MCF 10A (cell line): ENCODE data around the gene NEUROD4. TPM values are rescaled to one million over a fixed set of nuclear protein-coding genes. Genes with fewer than 3 reads are reported as not detected.

Source experiments
- BruUV-seq: library from RNA; stranded (reverse); fragments of 400-500 nt; replicated peaks from 2 replicates; lab custom pipeline; 2021; lab: Mats Ljungman, UMichigan
- CTCF ChIA-PET: fragments of 300-600 bp; sonication (Branson Sonifier 250); formaldehyde crosslinking; extraction: SDS; loops from one replicate; lab custom pipeline; 2021; ENCODE audit warnings: antibody characterized with exemption, inconsistent platforms; lab: Yijun Ruan, JAX
- POLR2A ChIA-PET: fragments of 300-600, 350-650 bp; sonication (Branson Sonifier 250); formaldehyde crosslinking; extraction: SDS; loops from one replicate; lab custom pipeline; 2020; ENCODE audit warnings: antibody characterized with exemption, inconsistent platforms; lab: Yijun Ruan, JAX
- DNase-seq: peaks from one replicate; pipeline ENCODE4 v3.0.0-alpha.2; 2018; ENCODE audit not compliant: unreplicated experiment
- H3K27ac Mint-ChIP-seq: one replicate; pipeline ENCODE4 v1.8.0; 2022; ENCODE audit warnings: mild to moderate bottlenecking, low read depth, mixed read lengths; ENCODE audit not compliant: unreplicated experiment
- H3K27me3 Mint-ChIP-seq: one replicate; pipeline ENCODE4 v1.8.0; 2022; ENCODE audit warnings: mixed read lengths; ENCODE audit not compliant: insufficient read depth, unreplicated experiment
- H3K36me3 Mint-ChIP-seq: one replicate; pipeline ENCODE4 v1.8.0; 2022; ENCODE audit warnings: mild to moderate bottlenecking, moderate library complexity, mixed read lengths; ENCODE audit not compliant: insufficient read depth, unreplicated experiment
- H3K4me1 Mint-ChIP-seq: one replicate; pipeline ENCODE4 v1.8.0; 2022; ENCODE audit warnings: mixed read lengths; ENCODE audit not compliant: insufficient read depth, unreplicated experiment
- H3K4me3 Mint-ChIP-seq: one replicate; pipeline ENCODE4 v1.8.0; 2022; ENCODE audit warnings: mild to moderate bottlenecking, moderate library complexity, mixed read lengths; ENCODE audit not compliant: unreplicated experiment
- H3K9me3 Mint-ChIP-seq: one replicate; pipeline ENCODE4 v1.8.0; 2022; ENCODE audit warnings: mixed read lengths; ENCODE audit not compliant: unreplicated experiment
- intact Hi-C: fragments of 100-400 bp; cut with micrococcal nuclease; formaldehyde crosslinking; loops from 2 replicates; pipeline ENCODE4 v1.14.1; 2022
- total RNA-seq: library from RNA; stranded (reverse); gene quantifications from 2 replicates; pipeline ENCODE4 v1.2.3, GENCODE V29; 2022
- TF ChIP-seq, protein P1 (sequence below): fragments of 200-600 bp; IDR thresholded peaks from one replicate; pipeline ENCODE4 v1.8.0; 2022; ENCODE audit warnings: antibody characterized with exemption, mild to moderate bottlenecking; ENCODE audit not compliant: unreplicated experiment

The NEUROD4 gene
- total RNA-seq, 1 experiment from 2014 or later, result not detected

- intact Hi-C loops, result no loop called here
- H3K36me3 Mint-ChIP-seq, result no peaks in the 10 kb centered on the region
These were observed 38.3 kb downstream of the NEUROD4 start for GRCh38 chr12:55058082-55058481.

DNA sequence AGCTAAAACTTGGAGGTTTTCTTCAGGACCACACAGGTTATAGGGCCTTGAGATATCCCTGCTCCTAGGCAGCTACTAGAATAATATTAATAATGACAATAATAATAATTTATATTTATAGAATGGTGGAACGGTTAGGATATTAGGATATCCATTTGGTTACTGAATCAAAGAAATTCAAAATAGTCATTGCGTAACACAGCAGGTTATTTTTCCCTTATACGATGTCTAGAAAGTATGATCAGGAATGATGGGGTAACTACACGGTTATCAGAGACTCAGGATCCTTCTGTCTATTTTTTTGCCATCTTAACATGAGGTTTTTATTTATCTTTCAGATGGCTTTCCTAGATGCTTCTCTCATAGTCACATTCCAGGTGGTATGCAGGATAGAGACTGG is 39.0 kb downstream of the NEUROD4 start:
- H3K4me1 Mint-ChIP-seq, result no peaks in the 10 kb centered on the region
- no peak overlapping the region for H3K4me3 Mint-ChIP-seq
- BruUV-seq, result no TSS peak
- TF ChIP-seq, protein P1, sequence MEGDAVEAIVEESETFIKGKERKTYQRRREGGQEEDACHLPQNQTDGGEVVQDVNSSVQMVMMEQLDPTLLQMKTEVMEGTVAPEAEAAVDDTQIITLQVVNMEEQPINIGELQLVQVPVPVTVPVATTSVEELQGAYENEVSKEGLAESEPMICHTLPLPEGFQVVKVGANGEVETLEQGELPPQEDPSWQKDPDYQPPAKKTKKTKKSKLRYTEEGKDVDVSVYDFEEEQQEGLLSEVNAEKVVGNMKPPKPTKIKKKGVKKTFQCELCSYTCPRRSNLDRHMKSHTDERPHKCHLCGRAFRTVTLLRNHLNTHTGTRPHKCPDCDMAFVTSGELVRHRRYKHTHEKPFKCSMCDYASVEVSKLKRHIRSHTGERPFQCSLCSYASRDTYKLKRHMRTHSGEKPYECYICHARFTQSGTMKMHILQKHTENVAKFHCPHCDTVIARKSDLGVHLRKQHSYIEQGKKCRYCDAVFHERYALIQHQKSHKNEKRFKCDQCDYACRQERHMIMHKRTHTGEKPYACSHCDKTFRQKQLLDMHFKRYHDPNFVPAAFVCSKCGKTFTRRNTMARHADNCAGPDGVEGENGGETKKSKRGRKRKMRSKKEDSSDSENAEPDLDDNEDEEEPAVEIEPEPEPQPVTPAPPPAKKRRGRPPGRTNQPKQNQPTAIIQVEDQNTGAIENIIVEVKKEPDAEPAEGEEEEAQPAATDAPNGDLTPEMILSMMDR, result no peak
- no peak for DNase-seq
- no peaks in the 10 kb centered on the region for H3K9me3 Mint-ChIP-seq
- intact Hi-C loops, result no loop called here
- H3K36me3 Mint-ChIP-seq, result no peaks in the 10 kb centered on the region
- H3K27me3 Mint-ChIP-seq, result peaks cover 98% of the 10 kb centered on the region
- CTCF ChIA-PET, result interaction anchor here (0.6 to 3.1 kb wide), 7 partner anchors 10 to 128 kb away, joined by 3 to 14 read pairs (median 3); no protein-coding TSS in a partner anchor
- H3K27ac Mint-ChIP-seq, result no peak overlapping the region
- POLR2A ChIA-PET, result no interaction called here

More at GRCh38 chr12:55058082-55058481, 38.3 kb downstream of the NEUROD4 start:
- ChIA-PET CTCF (interaction anchor here (0.6 to 3.1 kb wide), 3 partner anchors 14 to 128 kb away, joined by 3 to 14 read pairs (median 4); no protein-coding TSS in a partner anchor), POLR2A (no interaction called here)
- no peaks in the 10 kb centered on the region for H3K9me3 Mint-ChIP-seq
- DNase-seq, result no peak
- TF ChIP-seq, protein P1, result no peak
- no peaks in the 10 kb centered on the region for H3K4me1 Mint-ChIP-seq
- no TSS peak for BruUV-seq
- peaks cover 98% of the 10 kb centered on the region for H3K27me3 Mint-ChIP-seq
- H3K27ac Mint-ChIP-seq, result no peak overlapping the region
- H3K4me3 Mint-ChIP-seq, result no peak overlapping the region

DNA sequence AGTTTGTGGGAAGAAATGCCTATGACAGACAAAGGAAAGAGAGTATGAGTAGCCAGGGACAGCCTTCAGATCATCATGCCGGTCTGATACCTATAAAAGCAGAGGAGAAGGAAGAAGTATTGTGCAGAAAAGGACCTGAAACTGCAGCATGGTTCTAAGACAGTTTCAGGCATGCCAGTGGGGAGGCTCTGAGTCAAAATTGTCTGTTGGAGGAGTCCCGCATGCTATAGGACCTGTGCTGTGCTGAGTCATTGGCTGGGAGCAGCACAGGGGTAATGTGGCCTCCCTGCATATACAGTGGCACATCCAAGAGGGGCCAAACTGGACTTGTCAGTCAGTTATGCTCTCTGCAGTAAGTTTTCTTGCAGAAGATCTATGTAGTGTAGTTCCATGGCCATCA is 40.7 kb downstream of the NEUROD4 start:
- Mint-ChIP-seq H3K9me3 (no peaks in the 10 kb centered on the region), H3K4me1 (no peaks in the 10 kb centered on the region), H3K36me3 (no peaks in the 10 kb centered on the region), H3K27me3 (peaks cover 99% of the 10 kb centered on the region), H3K27ac (no peak overlapping the region), H3K4me3 (no peak overlapping the region)
- ChIA-PET POLR2A (no interaction called here), CTCF (interaction anchor here (1.1 to 15.5 kb wide), 2 partner anchors 11 to 68 kb away, joined by 3 to 233 read pairs; no protein-coding TSS in a partner anchor)
- DNase-seq, result peak; percentile 27
- intact Hi-C loops, result no loop called here
- no TSS peak for BruUV-seq
- TF ChIP-seq, protein P1, result no peak

- Mint-ChIP-seq H3K27ac (no peak overlapping the region), H3K9me3 (no peaks in the 10 kb centered on the region), H3K4me3 (no peak overlapping the region), H3K27me3 (peaks cover 99% of the 10 kb centered on the region), H3K4me1 (no peaks in the 10 kb centered on the region), H3K36me3 (no peaks in the 10 kb centered on the region)
- BruUV-seq, result no TSS peak
- intact Hi-C loops, result no loop called here
- CTCF ChIA-PET, result interaction anchor here (0.8 to 15.5 kb wide), 3 partner anchors 10 to 68 kb away, joined by 3 to 233 read pairs (median 3); no protein-coding TSS in a partner anchor
- TF ChIP-seq, protein P1, result no peak
- POLR2A ChIA-PET, result interaction anchor here (0.8 kb wide), 1 partner anchor 375 kb away, joined by 5 read pairs; no protein-coding TSS in a partner anchor
- DNase-seq, result no peak
These were observed 41.2 kb downstream of the NEUROD4 start for GRCh38 chr12:55061024-55061423.
